OCI-M2 (cell line): ENCODE data around the gene C11orf87.

Source experiments
- DNase-seq: peaks from one replicate; lab custom pipeline; 2025; ENCODE audit not compliant: unreplicated experiment; lab: John Stamatoyannopoulos, UW

Gene C11orf87

DNA sequence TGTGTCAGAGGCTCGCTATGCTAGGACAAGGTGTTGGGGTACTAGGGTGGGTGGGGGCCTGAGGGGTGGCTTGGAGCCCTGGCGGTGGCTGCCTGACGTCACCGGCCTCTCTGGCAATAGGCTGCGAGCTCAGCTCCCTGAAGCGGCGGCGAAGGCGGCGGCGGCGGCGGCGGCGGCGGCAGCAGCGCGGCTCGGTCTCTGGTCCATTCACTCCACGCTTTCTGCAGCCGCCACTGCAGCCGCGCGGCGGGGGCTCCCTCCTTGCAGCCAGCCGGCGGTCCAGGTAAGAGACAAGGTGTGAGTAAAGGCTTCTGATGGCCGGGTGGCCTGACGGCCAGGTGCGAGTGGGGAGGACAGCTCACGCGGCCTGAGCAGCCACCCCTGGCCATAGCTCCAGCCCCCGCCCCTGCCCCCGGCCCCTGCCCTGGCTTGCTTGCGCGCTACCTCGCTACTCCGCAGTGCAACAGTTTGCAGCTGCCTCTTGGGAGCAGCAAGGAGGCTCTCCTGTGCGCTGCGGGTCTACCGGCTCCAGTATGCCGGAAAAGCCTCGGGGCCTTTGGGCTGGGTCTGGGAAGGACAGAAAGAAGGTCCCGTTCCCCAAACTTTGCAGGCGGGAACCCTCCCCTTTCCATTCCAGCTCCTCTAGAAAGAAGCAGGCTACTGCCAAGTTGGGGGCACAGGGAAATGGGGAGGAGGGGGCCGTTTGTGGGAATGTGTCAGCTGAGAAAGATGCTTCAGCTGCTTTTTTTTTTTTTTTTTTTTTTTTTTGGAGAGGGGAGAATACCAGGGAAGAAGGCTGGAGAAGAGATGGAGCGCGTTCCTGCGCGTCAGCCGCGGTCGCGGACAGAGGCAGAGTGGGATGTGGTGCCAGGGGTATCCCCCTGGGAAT lies at the start of gene C11orf87:
TSS of gene C11orf87 (plus strand) at position 210 of the 889 bp plus-strand sequence. CDS start 1,444 bp downstream, outside the sequence.
- no peak for DNase-seq

DNA sequence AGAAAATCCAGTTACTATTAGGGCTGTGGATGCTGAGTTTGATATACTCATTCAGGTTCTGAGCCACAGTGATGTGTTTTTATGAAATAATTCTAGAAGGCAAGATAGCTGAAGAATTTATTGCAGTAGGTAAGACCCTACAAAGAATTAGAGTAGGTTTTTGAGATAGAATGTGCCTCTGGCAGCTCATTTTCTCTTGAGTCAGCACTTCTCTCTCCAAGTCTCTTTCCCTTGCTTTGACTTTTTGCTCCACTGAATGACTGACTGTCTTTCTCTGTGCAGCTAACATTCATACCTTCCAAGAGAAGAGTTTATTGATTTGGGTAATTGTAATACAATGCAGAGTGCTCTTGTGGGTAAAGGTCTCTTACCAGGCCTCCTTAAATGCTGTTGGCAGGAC lies 48.0 kb upstream of the C11orf87 start:
- no peak for DNase-seq

DNA sequence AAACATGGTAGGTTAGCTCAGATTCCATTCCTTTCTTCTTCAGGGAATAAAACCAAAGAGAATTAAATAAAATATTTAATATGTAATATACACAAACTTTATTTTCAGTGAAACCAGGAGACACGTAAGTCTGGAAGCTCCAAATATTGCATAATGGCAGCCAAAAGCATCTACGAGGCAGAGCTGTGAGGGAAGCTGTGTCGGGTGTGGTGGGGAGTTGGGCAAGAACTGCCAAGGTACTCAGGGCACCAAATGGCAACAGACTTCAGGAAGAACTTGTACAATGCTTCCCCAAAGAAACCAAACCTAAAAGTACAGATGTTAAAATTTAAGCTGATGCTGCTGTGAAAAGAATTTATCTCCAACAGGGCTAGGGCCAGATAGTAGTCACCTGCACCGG lies 47.5 kb upstream of the C11orf87 start:
- DNase-seq: no peak

DNA sequence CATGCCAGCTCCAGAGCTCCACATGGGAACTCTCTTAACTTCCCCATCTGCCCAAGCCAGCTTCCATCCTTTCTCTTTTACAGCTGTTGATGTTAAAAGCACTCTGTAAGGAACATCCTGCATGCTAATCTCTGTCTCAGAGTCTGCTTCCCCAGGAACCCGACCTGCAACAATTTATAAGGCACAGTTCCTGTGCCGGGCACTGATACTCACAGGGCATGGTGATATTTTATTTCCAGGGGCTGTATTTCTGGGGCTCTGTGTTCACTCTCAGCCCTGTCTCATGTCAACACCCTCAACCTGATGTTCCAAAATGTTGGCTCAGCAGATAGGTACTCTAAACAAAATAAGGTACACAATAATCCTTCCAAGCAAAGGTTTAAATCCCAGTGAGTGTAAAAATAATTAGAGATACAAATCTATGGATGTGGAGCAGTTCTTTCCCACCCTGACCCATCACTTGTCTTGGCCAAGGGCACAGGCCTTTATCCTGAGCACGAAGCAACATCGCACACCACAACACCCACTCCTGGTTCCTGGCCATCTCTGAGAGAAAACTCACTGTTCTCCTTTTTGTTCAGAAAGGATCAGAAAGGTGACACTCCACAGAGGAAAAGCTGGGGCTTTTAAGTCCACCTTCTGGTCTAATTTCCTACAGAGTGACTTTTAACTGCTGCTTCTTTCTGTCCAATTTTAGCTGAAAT lies 44.8 kb upstream of the C11orf87 start:
- no peak for DNase-seq

DNA sequence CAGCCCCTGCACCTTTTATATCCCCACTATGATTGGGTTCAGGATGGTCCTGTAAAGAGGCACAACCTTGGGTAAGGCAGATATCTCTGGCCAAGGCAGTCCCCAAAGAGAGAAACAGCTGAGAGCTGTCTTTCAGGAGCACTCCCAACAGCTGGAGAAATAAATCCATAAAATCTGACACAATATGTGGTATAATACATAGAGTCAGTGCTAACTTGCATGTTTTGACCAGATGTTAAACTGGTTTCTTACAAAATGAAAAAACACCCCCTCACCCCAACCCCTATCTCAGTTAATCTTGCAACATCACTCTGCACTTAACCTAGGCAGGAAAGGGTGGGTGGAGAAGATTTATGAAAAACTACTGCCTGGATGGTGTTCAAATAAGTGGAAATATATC lies 44.0 kb upstream of the C11orf87 start:
- DNase-seq: no peak

DNA sequence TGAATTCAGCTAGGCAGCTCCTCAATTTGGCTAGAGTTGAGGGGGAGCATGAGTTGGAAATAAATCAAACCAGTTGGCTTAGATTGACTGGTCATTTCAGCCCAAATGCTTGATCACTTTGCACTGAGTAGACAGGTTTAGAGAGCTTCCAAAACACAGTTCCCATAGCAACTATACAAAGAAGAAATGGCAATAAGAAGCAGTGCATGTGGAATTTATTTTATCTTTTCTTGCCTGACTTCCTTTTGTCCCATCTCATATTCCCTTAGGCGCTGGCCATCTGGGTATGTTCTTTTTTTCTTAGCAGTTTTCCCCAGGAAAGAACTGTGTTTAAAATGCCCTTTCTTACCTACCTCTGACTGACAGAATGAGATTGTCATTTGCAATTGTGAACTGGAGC lies 38.7 kb upstream of the C11orf87 start:
- no peak for DNase-seq

DNA sequence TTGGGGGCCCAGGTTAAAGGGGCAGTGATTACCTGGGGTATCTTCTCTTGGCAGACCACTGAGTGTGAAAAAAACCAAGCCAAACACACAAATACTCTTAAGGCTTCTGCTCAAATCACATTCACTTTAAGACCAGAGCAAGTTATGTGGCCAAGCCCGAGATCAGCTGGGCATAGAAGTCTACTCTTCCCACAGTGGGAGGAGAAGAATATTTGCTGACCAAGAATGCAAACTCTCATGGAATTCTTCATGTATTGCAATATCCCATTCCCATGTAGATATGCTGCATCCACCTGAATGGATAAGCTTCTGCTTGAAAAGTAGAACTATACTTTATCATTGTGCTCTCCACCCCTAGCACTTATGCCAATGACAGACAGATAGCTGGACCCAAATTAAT lies 37.1 kb upstream of the C11orf87 start:
- no peak for DNase-seq

DNA sequence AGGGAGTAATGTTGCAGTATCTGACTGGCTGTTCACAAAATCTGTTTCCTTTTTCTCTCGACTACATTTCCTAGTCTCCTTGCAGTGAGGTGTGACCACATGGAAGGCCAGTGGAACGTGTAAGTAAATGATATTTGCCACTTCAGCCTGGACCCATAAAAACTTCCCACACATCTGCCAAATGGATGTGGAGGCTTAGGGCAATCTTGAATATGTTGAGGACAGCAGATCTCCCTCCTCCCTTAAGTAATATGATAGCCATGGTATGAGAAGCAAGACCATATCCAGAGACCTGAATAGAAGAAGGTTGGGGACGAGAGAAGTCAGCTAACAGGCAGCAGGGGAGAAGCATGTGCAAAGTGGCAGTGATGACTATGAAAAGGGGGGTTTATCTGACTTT lies 33.0 kb upstream of the C11orf87 start:
- no peak for DNase-seq

DNA sequence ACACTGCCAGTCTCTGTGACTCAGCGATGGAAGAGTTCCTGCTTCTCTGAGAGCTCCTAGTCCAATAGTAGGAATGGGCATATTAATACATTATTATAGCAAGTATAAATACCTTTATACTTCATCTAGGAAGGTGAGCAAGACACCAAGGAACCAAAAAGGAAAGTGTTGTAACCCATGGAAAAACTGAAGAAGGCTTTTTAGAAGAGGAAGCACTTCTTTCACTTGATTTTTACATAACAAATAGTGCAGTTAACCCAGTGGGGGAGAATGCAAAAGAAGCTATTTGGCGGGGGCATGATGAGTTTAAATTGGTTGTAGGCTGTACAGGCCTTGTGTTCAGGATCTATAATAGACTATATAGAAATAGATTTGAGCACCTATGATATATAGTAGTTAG lies 31.2 kb upstream of the C11orf87 start:
- DNase-seq: no peak

DNA sequence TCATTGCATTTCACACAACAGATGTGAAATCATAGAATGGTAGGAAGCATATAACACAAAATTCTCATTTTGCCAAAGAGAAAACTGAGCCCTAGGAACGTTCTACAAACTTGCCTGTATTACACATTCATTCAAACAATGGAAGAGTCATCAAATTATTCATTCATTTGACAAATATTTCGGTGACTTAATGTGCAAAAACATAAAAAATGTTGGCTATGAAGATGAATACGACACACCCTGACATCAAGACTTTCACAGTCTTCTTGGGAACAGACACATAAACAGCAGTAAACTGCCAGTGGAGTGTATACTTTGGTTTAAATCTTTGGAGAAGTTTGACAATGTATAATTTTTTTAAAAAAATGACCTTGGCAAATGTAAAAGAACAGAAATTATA lies 20.4 kb upstream of the C11orf87 start:
- no peak for DNase-seq

DNA sequence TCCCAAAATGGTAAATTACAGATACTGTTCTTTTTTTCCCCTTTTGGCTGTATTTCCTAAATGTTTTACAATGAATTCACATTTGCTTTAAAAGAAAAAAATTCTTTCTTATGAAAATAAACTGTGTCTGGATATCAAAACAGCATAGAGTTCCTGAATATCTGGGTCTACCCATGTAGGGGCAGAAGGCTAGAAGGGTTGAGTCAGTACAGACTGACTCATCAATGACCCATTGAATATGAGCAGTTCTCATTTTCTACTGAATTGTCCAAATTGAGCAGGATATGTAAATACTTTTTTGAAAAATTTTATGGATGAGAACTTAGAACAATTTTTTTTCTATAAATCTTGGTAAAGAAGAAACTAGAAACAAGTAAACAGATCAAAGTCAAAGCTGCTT lies 16.3 kb upstream of the C11orf87 start:
- no peak for DNase-seq

DNA sequence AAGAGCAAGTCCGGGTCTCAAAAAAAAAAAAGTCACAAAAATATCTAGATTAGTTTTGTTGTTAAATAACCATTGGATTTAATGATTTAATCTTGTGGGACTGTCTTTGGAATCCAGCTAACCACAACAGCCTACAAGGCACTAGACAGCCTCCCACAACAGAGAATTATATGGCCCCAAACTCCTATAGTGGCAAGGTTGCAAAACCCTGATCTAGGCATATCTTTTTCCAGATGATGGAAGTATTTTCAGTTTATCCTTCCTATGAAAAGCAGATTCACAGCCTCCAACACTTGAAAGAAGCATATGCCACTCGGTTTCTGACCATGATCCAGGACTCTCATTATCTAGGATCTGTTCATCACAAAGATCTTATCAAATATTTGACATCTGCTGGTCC lies 5.4 kb upstream of the C11orf87 start:
- DNase-seq: no peak

DNA sequence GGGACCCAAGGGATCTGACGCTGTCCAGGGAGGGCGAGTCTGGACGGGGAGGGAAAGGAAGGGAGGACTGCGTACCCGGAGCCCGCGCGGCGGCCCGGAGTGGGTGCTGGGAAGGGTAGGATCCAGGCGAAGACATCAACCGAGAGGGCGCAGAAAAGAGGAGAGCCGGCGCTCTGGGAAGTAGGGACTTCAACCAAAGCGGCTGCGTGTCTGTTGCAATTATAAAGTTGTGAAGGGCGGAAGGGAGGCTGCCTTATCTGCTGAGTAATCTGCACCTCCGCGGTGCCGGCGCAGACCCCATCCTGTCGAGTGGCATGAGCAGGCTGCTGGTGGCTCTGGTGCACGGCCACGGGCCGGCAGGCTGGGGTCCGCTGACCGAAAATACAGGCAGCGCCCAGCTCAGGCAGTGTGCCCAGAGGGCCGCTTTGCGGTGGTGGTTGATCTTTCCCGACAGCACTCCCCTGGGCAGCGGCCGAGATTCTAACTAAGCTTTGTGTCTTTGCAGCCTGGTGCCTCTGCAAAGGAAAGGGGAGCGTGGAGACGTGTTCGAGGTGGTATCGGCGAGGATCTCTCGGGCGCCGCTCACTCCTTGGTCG lies 978 bp downstream of the C11orf87 start:
- no peak for DNase-seq

DNA sequence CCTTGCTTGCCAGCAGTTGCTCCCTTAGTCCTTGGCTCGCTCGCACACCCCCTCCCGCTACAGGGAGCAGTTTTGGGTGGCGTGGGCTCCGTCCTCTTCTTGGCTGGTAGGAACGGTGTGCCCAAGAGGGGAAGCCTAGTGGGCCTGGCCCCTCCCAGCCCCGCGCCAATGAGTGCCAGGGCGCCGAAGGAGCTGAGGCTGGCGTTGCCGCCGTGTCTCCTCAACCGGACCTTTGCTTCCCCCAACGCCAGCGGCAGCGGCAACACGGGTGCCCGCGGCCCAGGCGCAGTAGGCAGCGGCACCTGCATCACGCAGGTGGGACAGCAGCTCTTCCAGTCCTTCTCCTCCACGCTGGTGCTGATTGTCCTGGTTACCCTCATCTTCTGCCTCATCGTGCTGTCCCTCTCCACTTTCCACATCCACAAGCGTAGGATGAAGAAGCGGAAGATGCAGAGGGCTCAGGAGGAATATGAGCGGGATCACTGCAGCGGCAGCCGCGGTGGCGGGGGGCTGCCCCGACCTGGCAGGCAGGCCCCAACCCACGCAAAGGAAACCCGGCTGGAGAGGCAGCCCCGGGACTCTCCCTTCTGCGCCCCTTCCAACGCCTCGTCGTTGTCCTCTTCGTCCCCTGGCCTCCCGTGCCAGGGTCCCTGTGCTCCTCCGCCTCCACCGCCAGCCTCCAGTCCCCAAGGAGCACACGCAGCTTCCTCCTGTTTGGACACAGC lies 1.6 kb downstream of the C11orf87 start:
- no peak for DNase-seq

DNA sequence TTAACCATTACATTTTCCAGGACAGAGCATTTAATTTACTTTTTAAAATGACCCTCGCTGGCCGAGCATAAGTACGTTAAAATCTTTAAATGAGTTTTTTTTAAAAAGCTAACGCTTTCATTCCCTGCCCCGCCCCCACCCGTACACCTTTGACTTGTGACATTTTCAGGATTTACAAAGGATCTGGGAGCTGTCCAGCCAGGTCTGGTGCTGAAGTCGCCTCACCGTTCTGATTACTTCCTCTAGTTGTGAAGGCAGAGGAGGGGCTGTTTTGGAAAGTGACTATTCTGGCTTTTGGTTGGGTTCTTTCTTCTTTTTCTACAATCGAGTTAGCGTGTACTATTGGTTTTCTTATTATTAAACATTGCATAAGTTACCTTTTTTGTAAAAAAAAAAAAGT lies 2.9 kb downstream of the C11orf87 start:
- DNase-seq: no peak

DNA sequence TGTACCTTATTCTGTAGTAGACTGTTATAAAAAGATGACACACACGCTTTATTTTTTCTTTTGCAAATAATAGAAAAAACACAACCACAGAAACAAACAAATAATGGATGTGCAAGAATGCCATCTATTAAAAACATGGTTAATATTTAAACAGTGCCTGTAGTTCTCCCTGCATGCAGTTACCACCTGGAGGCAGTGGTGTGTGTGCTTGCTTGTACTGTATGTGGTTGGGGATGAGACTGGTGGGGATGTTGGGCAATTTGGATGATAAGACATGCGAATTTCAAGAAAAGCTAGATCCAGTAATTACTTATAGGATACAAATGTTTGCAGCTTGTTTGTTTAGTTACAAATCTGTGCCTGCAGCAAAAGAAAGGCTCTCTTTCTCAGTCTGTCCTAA lies 3.6 kb downstream of the C11orf87 start:
- DNase-seq: no peak

DNA sequence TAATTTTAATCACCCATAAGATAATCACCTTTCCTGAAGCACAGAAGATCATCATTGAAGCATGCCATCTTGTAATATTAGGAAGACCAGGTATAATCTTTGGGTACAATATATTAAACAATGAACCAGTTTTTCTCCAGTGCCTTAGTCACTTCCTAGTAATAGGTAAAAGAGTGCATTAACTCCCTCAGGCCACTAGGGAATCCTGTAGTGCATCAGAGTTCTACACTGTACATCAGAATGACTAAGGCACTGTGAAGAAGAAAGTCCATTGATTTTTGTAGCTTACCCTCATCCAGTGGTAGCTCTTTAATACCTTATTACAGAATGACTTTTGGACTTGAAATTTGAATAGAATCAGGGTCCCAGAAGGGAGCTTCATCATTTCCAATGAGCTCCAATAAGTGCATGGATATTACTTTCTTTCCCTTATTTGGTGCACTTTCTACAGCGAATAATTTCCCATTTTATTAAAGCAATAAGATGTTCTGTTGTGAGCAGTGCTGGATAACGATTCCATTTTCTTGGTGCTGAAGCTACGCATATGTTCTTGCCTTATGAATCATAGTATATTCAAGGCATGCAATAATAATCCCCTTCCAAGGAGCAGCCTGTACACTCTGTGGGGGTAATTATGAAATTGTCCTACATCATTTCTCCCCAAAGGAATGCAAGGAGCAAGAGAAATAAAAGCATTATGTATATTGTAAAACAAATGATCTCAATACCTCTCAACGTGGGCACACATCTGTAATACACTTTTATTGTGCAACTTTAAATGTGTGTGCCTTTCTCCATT lies 4.7 kb downstream of the C11orf87 start:
- no peak for DNase-seq

DNA sequence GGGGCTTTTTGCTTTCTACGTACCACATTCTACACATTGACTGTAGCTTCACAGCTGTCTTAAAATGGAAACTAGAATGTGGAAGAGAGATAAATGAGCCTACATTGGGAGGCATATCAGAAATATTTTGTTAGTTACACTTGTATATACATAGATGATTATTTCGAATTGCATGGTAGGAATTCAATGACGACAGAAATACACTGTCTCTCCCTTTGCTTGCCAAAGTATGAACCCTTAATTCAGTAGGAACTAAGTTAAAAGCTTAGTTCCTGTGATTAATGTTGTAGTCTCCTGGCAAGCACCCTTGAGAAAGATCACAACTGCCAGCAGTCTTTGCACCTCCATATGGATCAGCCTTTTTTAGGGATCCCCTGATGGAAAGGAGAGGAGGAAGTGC lies 10.1 kb downstream of the C11orf87 start:
- no peak for DNase-seq

DNA sequence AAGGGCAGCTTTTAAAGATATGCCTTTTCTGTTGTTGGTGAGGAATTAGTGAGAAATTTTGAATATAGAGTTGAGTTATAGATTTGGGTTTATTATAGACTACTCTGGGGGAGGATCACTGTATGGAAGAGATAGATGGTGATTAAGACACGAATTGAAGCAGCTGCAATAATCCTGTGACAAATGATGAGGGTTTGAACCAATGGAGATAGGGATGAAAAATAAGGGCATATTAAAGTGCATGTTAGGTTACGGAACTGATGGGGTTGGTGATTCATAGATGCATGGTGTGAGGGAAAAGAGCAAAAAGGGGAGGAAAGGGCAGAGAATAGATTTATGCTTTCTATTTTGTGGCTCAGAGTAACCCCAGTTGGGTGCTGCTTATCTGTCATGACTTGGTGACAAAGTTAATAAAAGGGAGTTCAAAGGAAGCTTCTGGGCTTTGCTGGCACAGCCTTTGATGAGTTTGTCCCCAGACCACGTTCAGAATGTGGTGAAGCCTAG lies 11.8 kb downstream of the C11orf87 start:
- DNase-seq: no peak

DNA sequence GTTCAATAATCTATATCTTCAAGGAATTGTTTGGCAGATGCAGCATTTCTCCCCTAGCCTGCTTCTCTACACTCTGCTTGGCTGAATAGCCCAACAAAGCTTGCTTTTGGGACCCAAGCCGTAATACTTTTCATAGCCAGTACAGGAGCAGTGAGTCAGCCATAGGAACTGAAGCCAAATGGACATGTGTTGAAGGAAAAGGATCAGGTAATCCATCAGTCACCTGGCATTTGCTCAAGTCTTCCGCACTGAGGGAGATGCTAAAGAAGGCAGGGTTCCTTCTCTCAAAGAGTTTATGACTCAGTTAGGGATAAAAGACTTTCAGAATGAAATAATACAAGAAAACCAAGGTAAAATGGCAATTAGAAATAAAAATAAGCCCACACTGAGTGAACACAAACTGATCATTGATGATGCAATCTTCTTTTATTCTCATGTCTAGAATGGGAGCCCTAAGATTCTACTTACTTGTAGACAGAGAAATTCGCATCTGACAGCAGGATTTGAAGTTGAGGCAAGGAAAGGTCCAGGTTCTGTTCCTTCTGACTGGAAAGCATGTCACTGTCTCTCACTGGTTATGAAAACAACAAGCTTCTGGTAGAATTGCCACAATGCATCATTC lies 13.2 kb downstream of the C11orf87 start:
- no peak for DNase-seq
